Measurements from ENCODE around the gene NPY1R. TPM values are rescaled to one million over a fixed set of nuclear protein-coding genes. Genes with fewer than 3 reads are reported as not detected.

Gene NPY1R
- total and polyA plus RNA-seq, 9 donors = 1.2 to 26.2 (median 1.8) TPM

- Histone ChIP-seq H3K36me3 (no peaks in the 10 kb centered on the region), H3K4me1 (ENCODE audit: insufficient read depth) (peaks cover 3% of the 10 kb centered on the region), H3K27me3 (no peaks in the 10 kb centered on the region), H3K4me3 (peak overlapping the region; percentile 36), H3K27ac (no peak overlapping the region), H3K9me3 (no peaks in the 10 kb centered on the region)
- DNase-seq = no peak
- TF ChIP-seq EP300 (IDR thresholded peaks at IDR 0.05) = no peak
- TF ChIP-seq, protein P1, sequence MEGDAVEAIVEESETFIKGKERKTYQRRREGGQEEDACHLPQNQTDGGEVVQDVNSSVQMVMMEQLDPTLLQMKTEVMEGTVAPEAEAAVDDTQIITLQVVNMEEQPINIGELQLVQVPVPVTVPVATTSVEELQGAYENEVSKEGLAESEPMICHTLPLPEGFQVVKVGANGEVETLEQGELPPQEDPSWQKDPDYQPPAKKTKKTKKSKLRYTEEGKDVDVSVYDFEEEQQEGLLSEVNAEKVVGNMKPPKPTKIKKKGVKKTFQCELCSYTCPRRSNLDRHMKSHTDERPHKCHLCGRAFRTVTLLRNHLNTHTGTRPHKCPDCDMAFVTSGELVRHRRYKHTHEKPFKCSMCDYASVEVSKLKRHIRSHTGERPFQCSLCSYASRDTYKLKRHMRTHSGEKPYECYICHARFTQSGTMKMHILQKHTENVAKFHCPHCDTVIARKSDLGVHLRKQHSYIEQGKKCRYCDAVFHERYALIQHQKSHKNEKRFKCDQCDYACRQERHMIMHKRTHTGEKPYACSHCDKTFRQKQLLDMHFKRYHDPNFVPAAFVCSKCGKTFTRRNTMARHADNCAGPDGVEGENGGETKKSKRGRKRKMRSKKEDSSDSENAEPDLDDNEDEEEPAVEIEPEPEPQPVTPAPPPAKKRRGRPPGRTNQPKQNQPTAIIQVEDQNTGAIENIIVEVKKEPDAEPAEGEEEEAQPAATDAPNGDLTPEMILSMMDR (IDR thresholded peaks at IDR 0.05) = no peak
- TF ChIP-seq POLR2A (IDR thresholded peaks at IDR 0.05) = no peak
- WGBS, 3 donors = 1 to 2% (median 1%) methylated on average over 39 to 50 of the region's 50 CpGs
- intact Hi-C loops (cut with DNase I) = no loop called here
Observed at GRCh38 chr4:163344147-163345125, 12.0 kb upstream of the NPY1R start.

- TF ChIP-seq EP300 (IDR thresholded peaks at IDR 0.05) = no peak
- no peak for TF ChIP-seq POLR2A (IDR thresholded peaks at IDR 0.05)
- TF ChIP-seq, protein P1 (IDR thresholded peaks at IDR 0.05) = no peak
- 0 to 2% (median 0%) methylated on average over 44 to 55 of the region's 55 CpGs for WGBS, 3 donors
Observed at GRCh38 chr4:163343604-163344146, 11.3 kb upstream of the NPY1R start, which contains the start of gene NPY5R. NPY5R (plus strand) TSS chr4:163343892; CDS start chr4:163350274, 6,382 bp downstream.

GRCh38 chr4:163335384-163335783, 3.0 kb upstream of the NPY1R start:
- H3K27me3 ChIP-seq = no peaks in the 10 kb centered on the region
- no peaks in the 10 kb centered on the region for H3K36me3 ChIP-seq
- TF ChIP-seq, protein P1 (IDR thresholded peaks at IDR 0.05) = no peak
- TF ChIP-seq POLR2A (IDR thresholded peaks at IDR 0.05) (no peak), EP300 (IDR thresholded peaks at IDR 0.05) (no peak)
- intact Hi-C loops (cut with DNase I) = loop anchor here in 1 of 4 donors (10.0 kb wide), 1 partner anchor 159 kb away; the partner anchor contains the start of gene TMA16
- DNase-seq = no peak
- peaks cover 8% of the 10 kb centered on the region for H3K4me1 ChIP-seq (ENCODE audit: insufficient read depth)
- no peak overlapping the region for H3K27ac ChIP-seq
- no peaks in the 10 kb centered on the region for H3K9me3 ChIP-seq
- WGBS, 3 donors = 82 to 85% (median 84%) methylated on average over 3 of the region's 3 CpGs
- no peak overlapping the region for H3K4me3 ChIP-seq

More at GRCh38 chr4:163343604-163344146, 11.3 kb upstream of the NPY1R start, which contains the start of gene NPY5R:
- Histone ChIP-seq H3K4me1 (ENCODE audit: insufficient read depth) (peaks cover 3% of the 10 kb centered on the region), H3K4me3 (peak within 1 kb of the TSS; percentile 36), H3K9me3 (no peaks in the 10 kb centered on the region), H3K27ac (no peak within 1 kb of the TSS), H3K36me3 (no peaks in the 10 kb centered on the region), H3K27me3 (no peaks in the 10 kb centered on the region)
- DNase-seq = no peak
- intact Hi-C loops (cut with DNase I) = loop anchor here in 1 of 4 donors (1.0 kb wide), 1 partner anchor 17 kb away; no protein-coding TSS in a partner anchor

- H3K36me3 ChIP-seq = no peaks in the 10 kb centered on the region
- WGBS, 3 donors = 1 to 3% (median 2%) methylated on average over 40 to 58 of the region's 58 CpGs
- peak in 4 of 5 donors; percentile 16 to 40 (median 25) for DNase-seq
- H3K4me1 ChIP-seq (ENCODE audit: insufficient read depth) = peaks cover 8% of the 10 kb centered on the region
- TF ChIP-seq, protein P1 (IDR thresholded peaks at IDR 0.05) = no peak
- no peak for TF ChIP-seq EP300 (IDR thresholded peaks at IDR 0.05)
- TF ChIP-seq POLR2A (IDR thresholded peaks at IDR 0.05) = no peak
- no peak overlapping the region for H3K27ac ChIP-seq
- intact Hi-C loops (cut with DNase I) = loop anchor here in 1 of 4 donors (10.0 kb wide), 1 partner anchor 163 kb away; the partner anchor contains the start of gene TMA16
- peak overlapping the region; percentile 47 for H3K4me3 ChIP-seq
- no peaks in the 10 kb centered on the region for H3K9me3 ChIP-seq
- H3K27me3 ChIP-seq = no peaks in the 10 kb centered on the region
Observed at GRCh38 chr4:163331629-163332376, 593 bp downstream of the NPY1R start.

All from ovary (tissue), 9 donors.